ENCODE data around the gene PSMD5. TPM values are rescaled to one million over a fixed set of nuclear protein-coding genes. Genes with fewer than 3 reads are reported as not detected.

Gene PSMD5
- total RNA-seq, 1 experiment from 2014 or later, result 86.4 TPM

DNA sequence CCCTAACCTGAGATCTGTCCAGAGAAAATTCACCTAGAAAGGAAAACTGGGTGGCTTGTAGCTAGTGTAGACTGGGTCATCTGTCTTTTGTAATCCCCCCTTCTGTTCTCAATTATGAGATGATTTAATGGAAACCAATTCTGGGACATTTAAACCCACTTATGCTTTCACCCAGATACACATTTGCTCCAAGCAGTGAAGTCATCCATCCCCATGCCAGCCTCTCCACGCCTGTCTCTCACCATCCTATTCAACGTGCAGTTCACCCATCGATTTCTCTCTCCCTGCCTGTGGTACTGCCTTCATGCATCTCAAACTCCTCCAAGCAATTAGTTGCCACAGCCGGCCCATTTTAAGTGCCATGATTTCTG is 32.5 kb upstream of the PSMD5 start:
- no peaks in the 10 kb centered on the region for H3K36me3 ChIP-seq (ENCODE audit: low read depth)
- peak overlapping the region; percentile 97 for H3K4me2 ChIP-seq
- no peak for TF ChIP-seq EZH2 (IDR thresholded peaks at IDR 0.05; ENCODE audit: low read depth)
- TF ChIP-seq, protein P1, sequence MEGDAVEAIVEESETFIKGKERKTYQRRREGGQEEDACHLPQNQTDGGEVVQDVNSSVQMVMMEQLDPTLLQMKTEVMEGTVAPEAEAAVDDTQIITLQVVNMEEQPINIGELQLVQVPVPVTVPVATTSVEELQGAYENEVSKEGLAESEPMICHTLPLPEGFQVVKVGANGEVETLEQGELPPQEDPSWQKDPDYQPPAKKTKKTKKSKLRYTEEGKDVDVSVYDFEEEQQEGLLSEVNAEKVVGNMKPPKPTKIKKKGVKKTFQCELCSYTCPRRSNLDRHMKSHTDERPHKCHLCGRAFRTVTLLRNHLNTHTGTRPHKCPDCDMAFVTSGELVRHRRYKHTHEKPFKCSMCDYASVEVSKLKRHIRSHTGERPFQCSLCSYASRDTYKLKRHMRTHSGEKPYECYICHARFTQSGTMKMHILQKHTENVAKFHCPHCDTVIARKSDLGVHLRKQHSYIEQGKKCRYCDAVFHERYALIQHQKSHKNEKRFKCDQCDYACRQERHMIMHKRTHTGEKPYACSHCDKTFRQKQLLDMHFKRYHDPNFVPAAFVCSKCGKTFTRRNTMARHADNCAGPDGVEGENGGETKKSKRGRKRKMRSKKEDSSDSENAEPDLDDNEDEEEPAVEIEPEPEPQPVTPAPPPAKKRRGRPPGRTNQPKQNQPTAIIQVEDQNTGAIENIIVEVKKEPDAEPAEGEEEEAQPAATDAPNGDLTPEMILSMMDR (conservative IDR thresholded peaks at IDR 0.05), result no peak
- intact Hi-C loops (cut with micrococcal nuclease; ENCODE audit: unreplicated experiment), result no loop called here
- peaks cover 35% of the 10 kb centered on the region for H3F3A ChIP-seq (ENCODE audit: insufficient read depth, low read depth)
- H3K4me1 ChIP-seq (replicated peaks; ENCODE audit: insufficient read depth), result peaks cover 49% of the 10 kb centered on the region
- no peaks in the 10 kb centered on the region for H4K20me1 ChIP-seq (ENCODE audit: insufficient read depth)
- H3K27ac ChIP-seq, result peak overlapping the region; percentile 76
- H3K27me3 ChIP-seq (ENCODE audit: insufficient read depth, low read depth), result no peaks in the 10 kb centered on the region
- H3K4me3 ChIP-seq, result peak overlapping the region; percentile 87; the same call in 1 of the 2 replicates
- DNase-seq, result no peak
- ChIA-PET CTCF (no interaction called here), POLR2A (ENCODE audit: unreplicated experiment) (interaction anchor here (0.7 kb wide), 1 partner anchor 279 kb away, joined by 7 read pairs; no protein-coding TSS in a partner anchor)
- H3K79me2 ChIP-seq (ENCODE audit: low read depth), result peaks cover 22% of the 10 kb centered on the region
- no peaks in the 10 kb centered on the region for H3K9me3 ChIP-seq (ENCODE audit: insufficient read depth, low read depth)
- peak overlapping the region; percentile 82 for H2AFZ ChIP-seq
- BruUV-seq (replicated peaks), result no TSS peak
- no peaks in the 10 kb centered on the region for H3K9me2 ChIP-seq (ENCODE audit: insufficient read depth)

DNA sequence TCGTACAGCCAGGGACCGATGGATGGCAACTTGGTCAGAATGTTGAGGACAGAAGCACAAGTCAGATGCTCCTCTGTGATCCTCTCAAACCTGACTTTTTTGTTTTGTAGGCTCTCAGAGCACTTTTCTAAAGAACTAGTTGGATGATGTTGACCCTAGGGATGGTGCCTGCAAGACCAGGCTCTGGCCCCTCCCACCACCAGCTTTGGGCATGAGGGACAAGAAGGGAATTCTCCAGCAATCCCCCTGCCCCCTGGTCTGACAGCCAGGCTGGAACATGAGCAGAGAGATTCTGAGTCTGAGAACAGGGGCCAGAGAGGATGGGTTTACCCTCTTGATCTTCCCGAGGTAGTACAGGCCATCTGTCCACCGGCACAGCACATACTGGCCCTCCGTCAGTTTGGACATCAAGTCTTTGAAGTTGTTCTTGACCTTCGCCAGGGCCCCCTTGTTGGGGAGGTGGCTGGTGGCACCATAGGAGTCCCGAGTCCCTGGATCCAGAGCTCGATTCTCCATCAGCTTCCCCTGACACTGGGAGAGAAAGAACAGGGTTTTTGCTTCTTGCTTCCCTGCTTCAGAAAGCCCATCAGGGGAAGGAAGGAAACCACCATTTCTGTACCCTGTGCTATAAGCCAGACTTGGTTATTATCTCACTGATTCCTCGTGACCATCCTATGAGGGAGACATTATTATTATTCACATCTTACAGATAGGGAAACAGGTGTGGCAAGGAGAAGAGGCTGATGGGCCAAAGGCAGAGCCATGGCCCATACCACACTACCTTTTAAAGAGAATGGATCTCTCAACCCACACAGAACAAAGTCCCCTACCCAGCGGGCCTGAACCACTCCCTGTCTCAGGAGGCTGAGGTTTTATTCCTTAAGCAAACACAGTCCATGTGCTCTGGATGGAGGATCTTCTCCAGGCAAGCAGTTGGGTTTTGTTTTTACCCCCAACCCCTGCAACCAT is 31.8 kb upstream of the PSMD5 start:
- POLR2A ChIA-PET (ENCODE audit: unreplicated experiment), result interaction anchor here (0.7 kb wide), 1 partner anchor 280 kb away, joined by 7 read pairs; no protein-coding TSS in a partner anchor
- H3K79me2 ChIP-seq (ENCODE audit: low read depth), result peaks cover 22% of the 10 kb centered on the region
- H3K27me3 ChIP-seq (ENCODE audit: insufficient read depth, low read depth), result no peaks in the 10 kb centered on the region
- no peak overlapping the region for H2AFZ ChIP-seq
- H3K4me2 ChIP-seq, result peak overlapping the region; percentile 97
- no peak overlapping the region for H3K4me3 ChIP-seq
- no peaks in the 10 kb centered on the region for H3K9me3 ChIP-seq (ENCODE audit: insufficient read depth, low read depth)
- H3K4me1 ChIP-seq (replicated peaks; ENCODE audit: insufficient read depth), result peaks cover 49% of the 10 kb centered on the region
- H3K9me2 ChIP-seq (ENCODE audit: insufficient read depth), result no peaks in the 10 kb centered on the region
- peaks cover 39% of the 10 kb centered on the region for H3F3A ChIP-seq (ENCODE audit: insufficient read depth, low read depth)
- no peaks in the 10 kb centered on the region for H4K20me1 ChIP-seq (ENCODE audit: insufficient read depth)
- CTCF ChIA-PET, result interaction anchor here (0.6 kb wide), 1 partner anchor 165 kb away, joined by 4 read pairs; no protein-coding TSS in a partner anchor
- intact Hi-C loops (cut with micrococcal nuclease; ENCODE audit: unreplicated experiment), result no loop called here
- no TSS peak for BruUV-seq (replicated peaks)
- H3K36me3 ChIP-seq (ENCODE audit: low read depth), result no peaks in the 10 kb centered on the region
- peak overlapping the region; percentile 35 for H3K27ac ChIP-seq
- TF ChIP-seq, protein P1 (conservative IDR thresholded peaks at IDR 0.05), result no peak
- TF ChIP-seq EZH2 (IDR thresholded peaks at IDR 0.05; ENCODE audit: low read depth), result no peak
- DNase-seq, result no peak

DNA sequence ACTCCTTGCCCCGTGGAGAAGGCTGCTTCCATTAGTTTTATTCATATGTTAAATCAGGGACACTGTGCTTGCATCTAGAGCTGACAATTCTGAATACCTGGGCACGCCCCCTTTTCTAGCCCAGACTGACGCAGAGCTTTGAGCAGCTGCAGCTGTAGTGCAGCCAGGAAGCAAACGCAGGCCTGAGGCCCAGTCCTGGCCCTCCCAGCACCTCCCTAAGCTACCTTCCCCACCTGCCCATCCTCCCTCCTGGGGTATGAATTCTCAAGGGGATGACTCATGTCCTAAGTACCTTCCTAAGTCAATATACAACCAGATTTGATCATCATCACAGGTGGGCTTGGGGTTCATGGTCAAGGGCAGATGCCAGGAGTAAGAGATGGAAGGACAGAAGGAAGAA is 30.8 kb upstream of the PSMD5 start:
- ChIA-PET POLR2A (ENCODE audit: unreplicated experiment) (interaction anchor here (0.7 to 0.8 kb wide), 2 partner anchors 10 to 80 kb away, joined by 3 to 5 read pairs; no protein-coding TSS in a partner anchor), CTCF (interaction anchor here (0.7 to 1.1 kb wide), 2 partner anchors 63 to 112 kb away, joined by 3 read pairs; no protein-coding TSS in a partner anchor)
- H3K9me2 ChIP-seq (ENCODE audit: insufficient read depth), result no peaks in the 10 kb centered on the region
- DNase-seq, result peak; percentile 90 to 91
- TF ChIP-seq, protein P1 (conservative IDR thresholded peaks at IDR 0.05), result no peak
- TF ChIP-seq EZH2 (IDR thresholded peaks at IDR 0.05; ENCODE audit: low read depth), result no peak
- intact Hi-C loops (cut with micrococcal nuclease; ENCODE audit: unreplicated experiment), result loop anchor here (1.0 kb wide), 1 partner anchor 30 kb away; no protein-coding TSS in a partner anchor
- peaks cover 45% of the 10 kb centered on the region for H3F3A ChIP-seq (ENCODE audit: insufficient read depth, low read depth)
- no peaks in the 10 kb centered on the region for H3K9me3 ChIP-seq (ENCODE audit: insufficient read depth, low read depth)
- H3K27me3 ChIP-seq (ENCODE audit: insufficient read depth, low read depth), result no peaks in the 10 kb centered on the region
- H4K20me1 ChIP-seq (ENCODE audit: insufficient read depth), result no peaks in the 10 kb centered on the region
- peaks cover 22% of the 10 kb centered on the region for H3K79me2 ChIP-seq (ENCODE audit: low read depth)
- H2AFZ ChIP-seq, result no peak overlapping the region
- peak overlapping the region; percentile 35; the same call in 1 of the 2 replicates for H3K27ac ChIP-seq
- peak overlapping the region; percentile 97 for H3K4me2 ChIP-seq
- peaks cover 45% of the 10 kb centered on the region for H3K4me1 ChIP-seq (replicated peaks; ENCODE audit: insufficient read depth)
- H3K4me3 ChIP-seq, result no peak overlapping the region
- no peaks in the 10 kb centered on the region for H3K36me3 ChIP-seq (ENCODE audit: low read depth)
- BruUV-seq (replicated peaks), result no TSS peak

All from PC-9 (cell line).